Gastrocnemius medialis (tissue), 4 donors: Measurements from ENCODE around the gene IRAK2.

Experiments
- POLR2A ChIP-seq, 2 donors: fragments of 450-650 bp; IDR thresholded peaks; one replicate each; pipeline ENCODE4 v1.6.1; 2017; ENCODE audit warnings: antibody characterized with exemption in 2 of 2, mild to moderate bottlenecking in 2 of 2, moderate library complexity in 2 of 2
- TF ChIP-seq, protein P1 (sequence below), 5 experiments: fragments of 450-650 bp in 3 of 5; fragments of 200-600 bp in 2 of 5; sonication (generic) in 2 of 5; IDR thresholded peaks in 4 of 5; conservative IDR thresholded peaks in 1 of 5; 1 replicate in 4 of 5; 2 replicates in 1 of 5; pipeline ENCODE4 v1.5.1; 2016 to 2019; ENCODE audit warnings: antibody characterized with exemption in 5 of 5, mild to moderate bottlenecking in 3 of 5, moderate library complexity in 3 of 5

DNA sequence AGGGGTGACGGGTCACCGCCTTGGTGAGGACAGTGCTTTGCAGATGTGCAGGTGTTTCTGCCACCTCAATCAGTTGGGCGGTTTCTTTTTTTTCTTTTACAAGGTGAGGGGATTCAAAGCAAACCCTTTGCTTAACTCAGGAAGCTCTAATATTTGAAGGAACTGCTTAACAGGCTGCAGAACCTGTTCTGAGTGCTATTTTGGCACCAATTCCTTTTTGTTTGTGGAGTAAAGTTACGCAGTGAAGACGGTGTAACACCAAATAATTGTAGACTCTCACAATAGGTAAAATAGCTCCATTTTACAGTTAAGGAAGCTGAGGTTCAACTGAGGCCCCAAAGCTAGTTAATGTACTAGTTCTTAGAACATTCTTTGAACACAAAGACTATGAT, 121.4 kb downstream of the IRAK2 start:
- TF ChIP-seq, protein P1, sequence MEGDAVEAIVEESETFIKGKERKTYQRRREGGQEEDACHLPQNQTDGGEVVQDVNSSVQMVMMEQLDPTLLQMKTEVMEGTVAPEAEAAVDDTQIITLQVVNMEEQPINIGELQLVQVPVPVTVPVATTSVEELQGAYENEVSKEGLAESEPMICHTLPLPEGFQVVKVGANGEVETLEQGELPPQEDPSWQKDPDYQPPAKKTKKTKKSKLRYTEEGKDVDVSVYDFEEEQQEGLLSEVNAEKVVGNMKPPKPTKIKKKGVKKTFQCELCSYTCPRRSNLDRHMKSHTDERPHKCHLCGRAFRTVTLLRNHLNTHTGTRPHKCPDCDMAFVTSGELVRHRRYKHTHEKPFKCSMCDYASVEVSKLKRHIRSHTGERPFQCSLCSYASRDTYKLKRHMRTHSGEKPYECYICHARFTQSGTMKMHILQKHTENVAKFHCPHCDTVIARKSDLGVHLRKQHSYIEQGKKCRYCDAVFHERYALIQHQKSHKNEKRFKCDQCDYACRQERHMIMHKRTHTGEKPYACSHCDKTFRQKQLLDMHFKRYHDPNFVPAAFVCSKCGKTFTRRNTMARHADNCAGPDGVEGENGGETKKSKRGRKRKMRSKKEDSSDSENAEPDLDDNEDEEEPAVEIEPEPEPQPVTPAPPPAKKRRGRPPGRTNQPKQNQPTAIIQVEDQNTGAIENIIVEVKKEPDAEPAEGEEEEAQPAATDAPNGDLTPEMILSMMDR (IDR thresholded peaks at IDR 0.05 in 4 of 5, conservative IDR thresholded peaks at IDR 0.05 in 1 of 5): no peak
- TF ChIP-seq POLR2A (IDR thresholded peaks at IDR 0.05): no peak
